GM10266 (cell line): ENCODE data around the gene FSD1L.
"Not testable (repeated sequence)": the region's sequence is repeated elsewhere in the genome, so short reads cannot be mapped to it uniquely, and the experiment has no call there.

Experiments used
- DNase-seq: peaks from one replicate; pipeline ENCODE4 v3.0.0; 2012; ENCODE audit errors: extremely low spot score
- TF ChIP-seq, protein P1 (sequence below): IDR thresholded peaks from 2 replicates; pipeline ENCODE4 v1.5.1; 2012; ENCODE audit warnings: mild to moderate bottlenecking, low read depth; ENCODE audit not compliant: control insufficient read depth, insufficient read depth; ENCODE audit errors: missing control alignments

The FSD1L gene

DNA sequence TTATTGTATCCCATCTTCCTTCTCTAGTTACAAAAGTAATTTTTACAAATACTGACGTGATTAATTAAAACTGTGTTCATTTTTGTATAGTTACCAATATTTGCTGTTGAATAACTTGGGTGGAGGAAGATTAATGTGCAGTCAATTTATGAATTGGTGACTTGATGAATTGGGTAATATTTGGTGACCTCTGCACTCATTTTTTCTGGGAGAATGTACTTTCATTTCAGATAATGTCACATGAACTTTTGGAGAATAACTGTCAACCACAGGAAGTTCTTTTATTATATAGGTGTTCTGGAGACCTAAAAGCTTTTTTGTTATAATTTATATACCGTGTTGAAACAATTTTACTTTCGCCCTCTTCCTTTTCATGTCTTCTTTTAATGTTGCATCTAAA lies 83.7 kb downstream of the FSD1L start:
- no peak for DNase-seq
- TF ChIP-seq, protein P1, sequence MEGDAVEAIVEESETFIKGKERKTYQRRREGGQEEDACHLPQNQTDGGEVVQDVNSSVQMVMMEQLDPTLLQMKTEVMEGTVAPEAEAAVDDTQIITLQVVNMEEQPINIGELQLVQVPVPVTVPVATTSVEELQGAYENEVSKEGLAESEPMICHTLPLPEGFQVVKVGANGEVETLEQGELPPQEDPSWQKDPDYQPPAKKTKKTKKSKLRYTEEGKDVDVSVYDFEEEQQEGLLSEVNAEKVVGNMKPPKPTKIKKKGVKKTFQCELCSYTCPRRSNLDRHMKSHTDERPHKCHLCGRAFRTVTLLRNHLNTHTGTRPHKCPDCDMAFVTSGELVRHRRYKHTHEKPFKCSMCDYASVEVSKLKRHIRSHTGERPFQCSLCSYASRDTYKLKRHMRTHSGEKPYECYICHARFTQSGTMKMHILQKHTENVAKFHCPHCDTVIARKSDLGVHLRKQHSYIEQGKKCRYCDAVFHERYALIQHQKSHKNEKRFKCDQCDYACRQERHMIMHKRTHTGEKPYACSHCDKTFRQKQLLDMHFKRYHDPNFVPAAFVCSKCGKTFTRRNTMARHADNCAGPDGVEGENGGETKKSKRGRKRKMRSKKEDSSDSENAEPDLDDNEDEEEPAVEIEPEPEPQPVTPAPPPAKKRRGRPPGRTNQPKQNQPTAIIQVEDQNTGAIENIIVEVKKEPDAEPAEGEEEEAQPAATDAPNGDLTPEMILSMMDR: no peak

DNA sequence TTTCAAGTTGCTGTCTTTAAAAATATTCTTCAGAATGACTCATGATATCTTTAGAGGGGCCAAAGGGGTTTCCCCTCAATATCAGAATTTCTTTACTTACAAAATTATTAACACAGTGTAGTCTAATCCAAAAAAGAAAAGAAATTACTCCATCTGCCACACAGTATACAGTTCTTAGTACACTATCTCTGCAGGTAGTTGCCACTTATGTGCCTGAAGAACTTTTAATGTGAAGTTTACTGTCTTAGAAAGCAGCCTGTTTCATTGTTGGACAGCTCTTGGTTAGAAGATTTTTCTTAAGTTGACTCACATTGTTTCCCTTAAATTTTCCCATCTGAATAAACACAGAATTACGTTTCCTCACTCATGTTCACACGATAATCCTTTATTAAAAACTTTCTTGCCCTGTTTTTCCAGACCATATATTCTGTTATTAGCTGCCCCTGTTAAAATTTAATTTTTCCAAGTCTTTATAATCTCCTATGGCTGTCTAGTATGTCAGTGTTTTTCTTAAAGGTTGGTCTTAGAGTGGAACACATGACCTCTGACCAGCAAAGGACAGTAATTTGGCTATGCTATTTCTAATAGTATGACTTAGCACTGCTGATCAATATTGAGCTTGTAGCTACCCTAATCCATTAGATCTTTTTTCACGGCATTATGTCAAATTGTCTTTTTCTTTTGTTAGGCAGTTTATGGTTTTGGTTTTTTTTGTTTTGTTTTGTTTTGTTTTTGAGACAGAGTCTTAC lies 88.3 kb downstream of the FSD1L start:
- DNase-seq: no peak
- TF ChIP-seq, protein P1: no peak

DNA sequence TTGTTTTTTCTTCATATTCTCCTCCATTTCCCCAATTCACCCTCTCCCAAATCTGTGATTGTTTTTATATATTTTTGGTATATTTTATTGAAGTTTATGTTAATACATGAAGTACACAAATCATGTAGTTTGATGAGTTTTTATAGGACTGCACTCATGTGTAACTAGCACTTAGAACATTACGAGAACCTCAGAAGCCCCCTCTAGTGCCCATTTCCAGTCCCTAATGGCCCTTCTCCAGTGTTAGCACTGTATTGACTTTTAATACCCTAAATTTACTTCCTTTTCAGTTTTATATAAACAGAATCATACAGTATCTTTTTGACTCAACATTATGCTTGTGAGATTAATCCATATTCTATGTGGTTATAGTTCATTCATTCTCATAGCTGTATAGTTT lies 91.6 kb downstream of the FSD1L start:
- TF ChIP-seq, protein P1: no peak
- no peak for DNase-seq

DNA sequence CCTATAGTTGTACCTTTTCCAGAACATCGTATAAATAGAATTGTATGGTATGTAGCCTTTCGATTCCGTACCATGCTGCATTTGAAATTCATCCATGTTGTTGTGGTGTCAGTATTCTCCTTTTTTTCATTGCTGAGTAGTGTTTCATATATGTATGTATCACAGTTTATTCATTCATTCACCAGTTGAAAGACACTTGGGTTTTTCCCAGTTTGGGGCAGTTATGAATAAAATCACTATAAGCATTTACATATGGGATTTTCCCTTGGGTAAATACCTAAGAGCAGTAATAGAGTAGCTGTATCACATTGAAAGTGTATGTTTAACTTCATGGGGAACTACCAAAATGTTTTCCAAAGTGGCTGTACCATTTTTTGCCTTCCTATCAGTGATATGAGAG lies 94.0 kb downstream of the FSD1L start:
- TF ChIP-seq, protein P1: no peak

DNA sequence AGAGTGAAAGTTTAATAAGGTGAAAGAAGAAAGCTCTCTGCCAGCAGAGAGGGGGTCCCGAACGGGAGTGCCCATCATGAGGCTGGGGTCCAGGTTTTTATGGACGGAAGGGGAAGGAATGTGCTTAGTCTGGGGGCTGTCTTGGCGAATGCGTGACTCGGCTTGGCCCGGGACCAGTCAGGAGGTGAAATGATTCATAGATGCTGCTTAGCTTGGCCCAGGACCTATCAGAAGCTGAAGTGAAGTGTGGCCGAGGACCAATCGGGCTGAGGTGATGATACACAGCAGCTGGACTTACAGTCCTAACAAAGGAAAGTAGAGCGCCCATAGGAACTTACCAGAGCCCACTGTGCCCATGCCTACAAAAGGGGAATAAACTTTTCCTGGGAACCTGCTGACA lies 106.2 kb downstream of the FSD1L start:
- DNase-seq: no peak
- TF ChIP-seq, protein P1: no peak

More for the DNA sequence above, 94.0 kb downstream of the FSD1L start:
- peak; percentile 23 for DNase-seq

DNA sequence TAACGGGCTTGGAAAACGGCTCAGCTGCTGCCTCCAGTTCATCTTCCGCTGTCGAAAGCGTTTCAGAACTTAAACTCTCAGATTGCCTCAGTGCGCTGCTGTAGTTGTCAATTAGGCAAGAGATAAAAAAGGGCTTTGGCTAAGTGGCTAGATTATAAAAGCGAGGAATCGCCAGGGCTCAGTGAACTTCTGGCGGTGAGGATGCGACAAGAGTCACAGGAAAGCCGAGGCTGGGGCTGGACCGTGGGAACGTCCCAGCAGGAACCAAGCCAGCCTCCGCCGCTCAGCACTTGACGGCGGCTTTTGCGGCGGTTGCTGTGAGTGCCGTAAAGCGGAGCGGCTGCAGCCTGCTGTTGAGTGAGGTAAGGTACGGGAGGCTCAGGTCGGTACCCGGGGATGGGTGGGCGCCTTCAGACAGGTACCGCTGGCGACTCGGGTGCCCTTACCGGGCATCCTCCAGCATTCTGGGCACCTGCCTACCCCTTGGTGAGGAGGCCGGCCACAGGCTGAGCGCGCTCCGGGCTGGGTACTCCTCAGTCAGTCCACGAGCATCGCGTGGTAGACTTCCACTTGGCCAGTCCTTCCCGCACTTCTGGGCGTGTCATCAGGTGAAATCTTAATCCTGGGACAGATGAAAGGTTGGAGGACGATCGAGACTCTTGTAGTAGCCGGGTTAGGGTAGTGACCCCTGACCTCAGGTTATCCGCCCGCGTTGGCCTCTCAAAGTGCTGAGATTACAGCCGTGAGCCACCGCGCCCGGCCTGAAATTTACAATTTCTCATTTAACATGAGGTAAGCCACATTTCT lies 110.2 kb downstream of the FSD1L start, which contains the start of gene FKTN:
Gene FKTN, plus strand, starts transcription at position 328 of the 807 bp plus-strand sequence. CDS start 16,902 bp downstream, outside the sequence.
- TF ChIP-seq, protein P1: no peak
- DNase-seq: peak; percentile 79

DNA sequence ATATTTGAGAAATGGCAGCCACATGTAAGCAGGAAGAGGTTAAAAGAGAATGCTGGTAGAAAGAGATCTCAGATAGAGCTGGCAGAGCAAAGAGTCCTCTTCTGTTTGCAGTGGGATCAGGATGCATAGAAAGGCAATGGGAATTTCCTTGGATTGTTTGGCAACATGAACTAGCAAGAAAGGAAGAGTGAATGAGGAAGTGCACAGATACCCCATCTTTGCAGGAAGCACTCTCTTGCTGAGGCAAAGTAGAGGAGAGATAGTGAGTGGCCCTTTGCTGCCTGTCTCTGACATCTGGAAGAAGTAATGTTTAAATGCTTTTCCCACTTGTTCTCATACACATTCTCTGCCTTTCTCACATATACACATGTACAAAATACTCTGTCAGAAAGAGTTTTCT lies 124.6 kb downstream of the FSD1L start:
- TF ChIP-seq, protein P1: no peak
- DNase-seq: no peak

DNA sequence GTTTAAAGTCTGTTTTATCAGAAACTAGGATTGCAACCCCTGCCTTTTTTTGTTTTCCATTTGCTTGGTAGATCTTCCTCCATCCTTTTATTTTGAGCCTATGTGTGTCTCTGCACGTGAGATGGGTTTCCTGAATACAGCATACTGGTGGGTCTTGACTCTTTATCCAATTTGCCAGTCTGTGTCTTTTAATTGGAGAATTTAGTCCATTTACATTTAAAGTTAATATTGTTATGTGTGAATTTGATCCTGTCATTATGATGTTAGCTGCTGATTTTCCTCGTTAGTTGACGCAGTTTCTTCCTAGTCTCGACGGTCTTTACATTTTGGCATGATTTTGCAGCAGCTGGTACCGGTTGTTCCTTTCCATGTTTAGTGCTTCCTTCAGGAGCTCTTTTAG lies 132.1 kb downstream of the FSD1L start:
- DNase-seq: not testable (repeated sequence)

DNA sequence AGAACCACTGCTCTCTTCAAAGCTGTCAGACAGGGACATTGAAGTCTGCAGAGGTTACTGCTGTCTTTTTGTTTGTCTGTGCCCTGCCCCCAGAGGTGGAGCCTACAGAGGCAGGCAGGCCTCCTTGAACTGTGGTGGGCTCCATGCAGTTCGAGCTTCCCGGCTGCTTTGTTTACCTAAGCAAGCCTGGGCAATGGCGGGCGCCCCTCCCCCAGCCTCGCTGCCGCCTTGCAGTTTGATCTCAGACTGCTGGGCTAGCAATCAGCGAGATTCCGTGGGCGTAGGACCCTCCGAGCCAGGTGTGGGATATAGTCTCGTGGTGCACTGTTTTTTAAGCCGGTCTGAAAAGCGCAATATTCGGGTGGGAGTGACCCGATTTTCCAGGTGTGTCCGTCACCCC lies 133.7 kb downstream of the FSD1L start:
- not testable (repeated sequence) for DNase-seq
